ENCODE measurements around the gene ADGRV1. TPM values are rescaled to one million over a fixed set of nuclear protein-coding genes. Genes with fewer than 3 reads are reported as not detected.
A peak's percentile ranks its signal among the peaks of the same experiment; 100 is the strongest.

ADGRV1 gene
- polyA plus RNA-seq, 1 donor from 2014 or later, result 3.7 TPM

- TF ChIP-seq SMC3 (conservative IDR thresholded peaks at IDR 0.05; ENCODE audit: poor library complexity) (no peak), MXI1 (conservative IDR thresholded peaks at IDR 0.05; ENCODE audit: poor library complexity, severe bottlenecking) (no peak), RAD21 (conservative IDR thresholded peaks at IDR 0.05) (no peak), REST (IDR thresholded peaks at IDR 0.05; ENCODE audit: borderline replicate concordance) (no peak), POLR2AphosphoS5 (IDR thresholded peaks at IDR 0.05) (peak; percentile 54), EP300 (conservative IDR thresholded peaks at IDR 0.05; ENCODE audit: poor library complexity, severe bottlenecking) (peak; percentile 64), TAF1 (IDR thresholded peaks at IDR 0.05; ENCODE audit: low read depth) (no peak), EZH2 (IDR thresholded peaks at IDR 0.05; ENCODE audit: borderline replicate concordance, insufficient read depth, low read length, poor library complexity, severe bottlenecking) (no peak)
- H3K4me2 ChIP-seq (ENCODE audit: low read length), result no peak overlapping the region
Measured at GRCh38 chr5:91194824-91195381, 636.3 kb downstream of the ADGRV1 start.

GRCh38 chr5:91200692-91201091, 642.1 kb downstream of the ADGRV1 start:
- H3F3A ChIP-seq (ENCODE audit: insufficient read depth, low read length, poor library complexity, severe bottlenecking), result no peaks in the 10 kb centered on the region
- no peak overlapping the region for H3K27ac ChIP-seq (ENCODE audit: low read length)
- no peaks in the 10 kb centered on the region for H3K36me3 ChIP-seq (ENCODE audit: insufficient read depth, low read length)
- H3K9me2 ChIP-seq (ENCODE audit: insufficient read depth, low read length), result no peaks in the 10 kb centered on the region
- H2AFZ ChIP-seq (ENCODE audit: low read depth, low read length), result no peak overlapping the region
- no peak for TF ChIP-seq EZH2 (IDR thresholded peaks at IDR 0.05; ENCODE audit: borderline replicate concordance, insufficient read depth, low read length, poor library complexity, severe bottlenecking)
- TF ChIP-seq SMC3 (conservative IDR thresholded peaks at IDR 0.05; ENCODE audit: poor library complexity), result no peak
- TF ChIP-seq RAD21 (conservative IDR thresholded peaks at IDR 0.05), result no peak
- TF ChIP-seq CTCF (IDR thresholded peaks at IDR 0.05; ENCODE audit: poor library complexity, severe bottlenecking), result no peak
- no peak for TF ChIP-seq REST (IDR thresholded peaks at IDR 0.05; ENCODE audit: borderline replicate concordance)
- TF ChIP-seq EP300 (conservative IDR thresholded peaks at IDR 0.05; ENCODE audit: poor library complexity, severe bottlenecking), result no peak
- no peak for TF ChIP-seq TAF1 (IDR thresholded peaks at IDR 0.05; ENCODE audit: low read depth)
- no peak for TF ChIP-seq POLR2AphosphoS5 (IDR thresholded peaks at IDR 0.05)
- TF ChIP-seq MXI1 (conservative IDR thresholded peaks at IDR 0.05; ENCODE audit: poor library complexity, severe bottlenecking), result no peak
- H3K9me3 ChIP-seq (ENCODE audit: low read length), result no peaks in the 10 kb centered on the region
- H3K27me3 ChIP-seq (ENCODE audit: insufficient read depth, low read depth, low read length), result no peaks in the 10 kb centered on the region
- no peaks in the 10 kb centered on the region for H4K20me1 ChIP-seq (ENCODE audit: insufficient read depth)
- no peak overlapping the region for H3K4me3 ChIP-seq (ENCODE audit: low read length)
- H3K79me2 ChIP-seq (replicated peaks; ENCODE audit: insufficient read depth, low read length), result no peaks in the 10 kb centered on the region
- H3K9ac ChIP-seq (ENCODE audit: low read length), result no peak overlapping the region
- no peak overlapping the region for H3K4me2 ChIP-seq (ENCODE audit: low read length)

More at GRCh38 chr5:91194824-91195381, 636.3 kb downstream of the ADGRV1 start:
- Histone ChIP-seq H3K9ac (ENCODE audit: low read length) (no peak overlapping the region), H3K27ac (ENCODE audit: low read length) (peak overlapping the region; percentile 28), H3K79me2 (replicated peaks; ENCODE audit: insufficient read depth, low read length) (no peaks in the 10 kb centered on the region), H3F3A (ENCODE audit: insufficient read depth, low read length, poor library complexity, severe bottlenecking) (no peaks in the 10 kb centered on the region), H3K9me3 (ENCODE audit: low read length) (no peaks in the 10 kb centered on the region), H3K27me3 (ENCODE audit: insufficient read depth, low read depth, low read length) (no peaks in the 10 kb centered on the region), H2AFZ (ENCODE audit: low read depth, low read length) (no peak overlapping the region), H3K9me2 (ENCODE audit: insufficient read depth, low read length) (no peaks in the 10 kb centered on the region), H4K20me1 (ENCODE audit: insufficient read depth) (no peaks in the 10 kb centered on the region), H3K36me3 (ENCODE audit: insufficient read depth, low read length) (no peaks in the 10 kb centered on the region), H3K4me3 (ENCODE audit: low read length) (peak overlapping the region; percentile 16)

Data from neural cell (in vitro differentiated cells).